ENCODE results near the gene HSFY1.
"Not testable (repeated sequence)": the region's sequence is repeated elsewhere in the genome, so short reads cannot be mapped to it uniquely, and the experiment has no call there.

Gene HSFY1

GRCh38 chrY:18546420-18546819 is at the start of gene HSFY1:
Gene HSFY1 (plus strand): TSS chrY:18546720. CDS start chrY:18546788, 68 bp downstream.
- not testable (repeated sequence) for DNase-seq

DNA sequence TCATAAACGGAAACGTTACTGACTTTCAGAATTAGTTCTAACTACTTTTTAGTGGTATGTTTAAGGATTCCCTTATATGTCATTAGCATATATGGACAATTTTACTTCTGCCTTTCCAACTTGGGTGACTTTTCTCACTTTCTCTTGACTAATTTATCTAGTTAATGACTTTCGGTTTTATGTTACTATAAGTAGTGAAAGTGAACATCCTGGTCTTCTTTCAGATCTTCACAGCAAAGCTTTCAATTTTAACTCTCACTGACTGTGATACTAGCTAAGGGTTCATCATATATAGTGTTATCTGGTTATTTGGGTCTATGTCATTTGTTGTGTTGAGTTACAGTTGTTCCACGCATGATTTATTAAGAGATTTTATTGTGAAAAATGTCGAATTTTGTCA is 42.3 kb upstream of the HSFY1 start:
- DNase-seq: not testable (repeated sequence)

GRCh38 chrY:18530995-18531655 is 15.4 kb upstream of the HSFY1 start:
- not testable (repeated sequence) for DNase-seq

DNA sequence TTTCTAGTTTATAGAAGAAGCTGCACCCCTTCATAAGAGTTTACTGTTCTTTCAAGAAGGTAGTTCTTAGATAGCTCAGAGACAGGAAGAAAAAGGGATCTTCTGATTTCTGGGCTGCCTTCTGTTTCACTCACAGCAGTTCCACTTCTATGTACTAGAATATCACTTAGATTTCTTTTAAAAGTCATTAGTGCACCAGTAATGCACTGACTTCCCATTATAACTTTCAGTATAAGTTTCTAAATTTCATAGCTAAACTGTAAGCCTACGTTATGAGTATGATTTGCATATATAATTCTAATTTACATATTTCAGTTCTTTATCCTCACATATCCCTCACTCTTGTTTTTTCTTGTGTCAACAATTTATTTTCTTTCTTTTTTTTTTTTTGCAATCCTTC is 7.6 kb upstream of the HSFY1 start:
- not testable (repeated sequence) for DNase-seq

- not testable (repeated sequence) for DNase-seq
Observed at GRCh38 chrY:18553132-18553531, 6.6 kb downstream of the HSFY1 start.

GRCh38 chrY:18565915-18566314 is 19.4 kb downstream of the HSFY1 start:
- DNase-seq: not testable (repeated sequence)

Measured in HCEC 1CT (cell line).